ENCODE data around the gene MACROD1.

GRCh38 chr11:64112771-64113461 lies 53.0 kb downstream of the MACROD1 start:
- no peak for TF ChIP-seq EP300 (IDR thresholded peaks at IDR 0.05)
- TF ChIP-seq, protein P1, sequence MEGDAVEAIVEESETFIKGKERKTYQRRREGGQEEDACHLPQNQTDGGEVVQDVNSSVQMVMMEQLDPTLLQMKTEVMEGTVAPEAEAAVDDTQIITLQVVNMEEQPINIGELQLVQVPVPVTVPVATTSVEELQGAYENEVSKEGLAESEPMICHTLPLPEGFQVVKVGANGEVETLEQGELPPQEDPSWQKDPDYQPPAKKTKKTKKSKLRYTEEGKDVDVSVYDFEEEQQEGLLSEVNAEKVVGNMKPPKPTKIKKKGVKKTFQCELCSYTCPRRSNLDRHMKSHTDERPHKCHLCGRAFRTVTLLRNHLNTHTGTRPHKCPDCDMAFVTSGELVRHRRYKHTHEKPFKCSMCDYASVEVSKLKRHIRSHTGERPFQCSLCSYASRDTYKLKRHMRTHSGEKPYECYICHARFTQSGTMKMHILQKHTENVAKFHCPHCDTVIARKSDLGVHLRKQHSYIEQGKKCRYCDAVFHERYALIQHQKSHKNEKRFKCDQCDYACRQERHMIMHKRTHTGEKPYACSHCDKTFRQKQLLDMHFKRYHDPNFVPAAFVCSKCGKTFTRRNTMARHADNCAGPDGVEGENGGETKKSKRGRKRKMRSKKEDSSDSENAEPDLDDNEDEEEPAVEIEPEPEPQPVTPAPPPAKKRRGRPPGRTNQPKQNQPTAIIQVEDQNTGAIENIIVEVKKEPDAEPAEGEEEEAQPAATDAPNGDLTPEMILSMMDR (IDR thresholded peaks at IDR 0.05), result no peak
